HG03432 (cell line): ENCODE results near the gene RABL6.

Source experiments
- ATAC-seq: cut with Tn5 transposase; IDR thresholded peaks from one replicate; pipeline ENCODE4 v1.9.1; 2021; ENCODE audit warnings: mild to moderate bottlenecking, moderate library complexity; ENCODE audit not compliant: unreplicated experiment

RABL6 gene

GRCh38 chr9:136844761-136845464, 37.2 kb downstream of the RABL6 start:
- ATAC-seq: no peak

DNA sequence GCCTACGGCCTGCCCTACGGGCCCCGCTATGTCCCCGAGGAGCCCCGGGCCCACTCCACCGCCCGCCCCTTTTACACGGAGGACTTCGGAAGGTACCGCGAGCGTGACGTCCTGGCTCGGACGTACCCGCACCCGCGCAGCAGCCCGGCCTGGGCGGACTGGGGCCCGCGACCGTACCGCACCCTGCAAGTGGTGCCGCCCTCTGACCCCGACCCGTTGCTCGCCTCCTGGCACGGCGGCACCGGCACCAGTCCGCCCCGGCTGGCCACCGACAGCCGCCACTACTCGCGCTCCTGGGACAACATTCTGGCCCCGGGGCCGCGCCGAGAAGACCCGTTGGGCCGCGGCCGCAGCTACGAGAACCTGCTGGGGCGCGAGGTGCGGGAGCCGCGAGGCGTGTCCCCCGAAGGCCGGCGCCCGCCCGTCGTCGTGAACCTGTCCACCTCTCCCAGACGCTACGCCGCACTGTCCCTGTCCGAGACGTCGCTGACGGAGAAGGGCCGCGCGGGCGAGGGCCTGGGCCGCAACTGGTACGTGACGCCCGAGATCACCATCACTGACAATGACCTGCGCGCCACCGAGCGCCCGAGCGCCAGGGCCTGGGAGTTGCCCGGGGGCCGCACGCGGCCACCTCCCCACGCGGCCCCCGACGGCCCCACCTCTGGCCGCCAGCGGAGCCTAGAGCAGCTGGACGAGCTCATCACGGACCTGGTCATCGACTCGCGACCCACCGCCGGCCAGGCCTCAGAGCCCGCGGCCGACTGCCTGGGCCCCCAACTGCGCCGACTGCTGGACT, 37.9 kb downstream of the RABL6 start:
- no peak for ATAC-seq

- no peak for ATAC-seq
Measured at GRCh38 chr9:136846376-136847087, 38.8 kb downstream of the RABL6 start.

GRCh38 chr9:136847088-136847825, 39.5 kb downstream of the RABL6 start:
- ATAC-seq: no peak

DNA sequence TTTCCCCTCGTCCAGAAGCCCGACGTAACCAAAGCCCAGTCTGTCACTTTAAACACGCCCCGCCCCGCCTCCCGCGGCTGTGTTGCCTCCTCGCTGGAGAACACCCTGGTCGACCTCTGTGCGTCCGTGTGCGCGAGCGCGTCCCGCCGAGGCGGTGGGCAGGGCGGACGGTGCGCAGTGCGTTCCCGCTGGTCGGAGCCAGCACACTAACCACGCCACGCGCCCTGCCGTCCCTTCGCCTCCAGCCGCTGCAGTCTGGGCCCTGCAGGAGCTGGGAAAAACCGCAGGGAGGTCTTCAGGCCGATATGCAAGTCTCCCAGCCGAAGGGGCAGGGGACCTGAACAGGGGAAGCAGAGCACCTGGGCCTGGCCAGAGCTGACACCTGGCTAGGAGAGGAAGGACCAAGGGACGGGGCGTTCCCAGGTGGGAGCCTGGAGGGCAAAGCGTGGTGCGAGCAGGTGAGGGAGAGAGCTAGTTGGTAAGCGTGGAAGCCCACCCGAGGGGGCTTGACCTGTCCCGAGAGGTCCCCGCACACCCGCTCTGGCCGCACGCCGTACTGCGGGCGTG, 40.2 kb downstream of the RABL6 start:
- no peak for ATAC-seq

GRCh38 chr9:136848393-136849037, 40.8 kb downstream of the RABL6 start:
- ATAC-seq: no peak

- ATAC-seq: peak; percentile 75
Measured at GRCh38 chr9:136849038-136849959, 41.6 kb downstream of the RABL6 start, which contains the start of gene PHPT1. Gene PHPT1, plus strand, starts transcription at chr9:136849409. Its CDS starts 22 bp downstream, at chr9:136849431.

- ATAC-seq: no peak
Measured at GRCh38 chr9:136849960-136850865, 42.5 kb downstream of the RABL6 start.

DNA sequence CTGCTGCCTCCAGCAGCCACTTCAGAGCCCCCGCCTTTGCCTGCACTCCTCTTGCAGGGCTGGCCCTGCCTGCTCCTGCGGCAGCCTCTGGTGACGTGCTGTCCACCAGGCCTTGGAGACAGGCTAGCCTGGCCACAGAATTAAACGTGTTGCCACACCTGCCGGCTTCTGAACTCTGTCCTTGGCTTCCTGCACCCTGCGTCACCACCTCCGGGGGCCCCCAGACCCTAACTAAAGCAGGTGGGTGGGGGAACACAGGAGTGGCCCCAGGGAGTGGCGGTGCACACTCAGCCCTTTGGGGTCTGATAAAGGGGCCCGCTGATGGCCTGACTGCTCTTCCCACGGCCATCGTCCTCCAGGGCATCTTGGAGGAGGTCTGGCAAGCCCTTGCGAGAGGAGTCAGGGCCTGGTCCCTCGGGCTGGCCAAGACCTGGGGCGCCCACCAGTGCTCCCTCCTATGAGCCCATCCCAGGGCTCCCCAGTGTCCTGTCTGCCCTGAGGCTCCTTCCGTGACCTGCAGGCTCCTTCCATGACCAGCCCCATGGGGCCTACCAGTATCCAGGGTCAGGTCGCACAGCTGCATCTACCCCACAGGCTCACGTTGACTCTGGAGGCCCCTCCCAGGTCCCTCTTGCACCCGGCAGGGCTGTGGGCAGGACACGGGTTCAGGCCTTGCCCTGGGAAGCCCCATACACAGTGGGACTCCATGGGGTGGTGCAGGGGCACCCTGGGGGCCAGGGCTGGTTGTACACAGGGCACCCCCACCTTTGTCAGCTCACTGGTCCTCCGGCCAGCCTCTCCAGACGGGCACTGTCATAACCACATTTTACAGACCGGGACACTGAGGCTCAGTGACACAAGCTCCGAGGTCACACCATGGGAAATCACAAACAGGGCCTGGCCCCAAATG, 43.4 kb downstream of the RABL6 start:
- ATAC-seq: no peak

DNA sequence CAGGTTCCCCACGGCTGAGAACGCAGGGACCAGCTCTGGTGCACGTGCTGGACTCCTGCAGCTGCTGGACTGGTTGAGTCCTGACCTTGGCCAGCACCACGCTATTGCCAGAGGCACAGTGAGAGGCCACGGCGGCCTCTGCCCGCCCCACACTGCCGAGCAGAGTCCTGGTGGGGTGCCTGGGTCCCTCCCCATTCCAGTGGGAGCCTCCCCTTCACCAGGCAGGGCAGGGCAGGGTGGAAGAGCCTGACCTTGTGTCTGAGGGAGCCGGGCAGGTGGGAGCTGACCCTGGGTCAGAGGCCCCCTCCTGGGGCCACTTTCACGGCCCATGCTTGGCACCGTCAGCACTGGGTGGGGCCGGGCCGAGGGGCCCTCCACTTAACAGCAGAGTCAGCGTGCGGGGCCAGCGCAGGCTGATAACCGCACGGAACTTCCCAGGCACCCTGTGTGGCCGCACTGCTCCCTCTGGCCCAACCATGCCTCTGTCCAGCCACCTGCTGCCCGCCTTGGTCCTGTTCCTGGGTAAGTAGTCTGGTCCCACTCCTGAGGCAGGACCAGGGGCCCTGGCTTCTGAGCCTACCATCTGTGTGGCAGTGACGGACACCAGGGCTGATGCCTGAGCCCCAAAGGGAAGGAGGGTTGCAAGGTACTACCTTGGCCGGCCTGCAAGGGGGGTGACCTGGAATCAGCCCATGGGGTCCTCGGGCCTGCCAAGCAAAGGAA, 44.4 kb downstream of the RABL6 start, which contains the start of gene MAMDC4:
TSS of gene MAMDC4 (plus strand) at position 406 of the 723 bp plus-strand sequence. CDS start at position 477, 71 bp downstream.
- no peak for ATAC-seq

DNA sequence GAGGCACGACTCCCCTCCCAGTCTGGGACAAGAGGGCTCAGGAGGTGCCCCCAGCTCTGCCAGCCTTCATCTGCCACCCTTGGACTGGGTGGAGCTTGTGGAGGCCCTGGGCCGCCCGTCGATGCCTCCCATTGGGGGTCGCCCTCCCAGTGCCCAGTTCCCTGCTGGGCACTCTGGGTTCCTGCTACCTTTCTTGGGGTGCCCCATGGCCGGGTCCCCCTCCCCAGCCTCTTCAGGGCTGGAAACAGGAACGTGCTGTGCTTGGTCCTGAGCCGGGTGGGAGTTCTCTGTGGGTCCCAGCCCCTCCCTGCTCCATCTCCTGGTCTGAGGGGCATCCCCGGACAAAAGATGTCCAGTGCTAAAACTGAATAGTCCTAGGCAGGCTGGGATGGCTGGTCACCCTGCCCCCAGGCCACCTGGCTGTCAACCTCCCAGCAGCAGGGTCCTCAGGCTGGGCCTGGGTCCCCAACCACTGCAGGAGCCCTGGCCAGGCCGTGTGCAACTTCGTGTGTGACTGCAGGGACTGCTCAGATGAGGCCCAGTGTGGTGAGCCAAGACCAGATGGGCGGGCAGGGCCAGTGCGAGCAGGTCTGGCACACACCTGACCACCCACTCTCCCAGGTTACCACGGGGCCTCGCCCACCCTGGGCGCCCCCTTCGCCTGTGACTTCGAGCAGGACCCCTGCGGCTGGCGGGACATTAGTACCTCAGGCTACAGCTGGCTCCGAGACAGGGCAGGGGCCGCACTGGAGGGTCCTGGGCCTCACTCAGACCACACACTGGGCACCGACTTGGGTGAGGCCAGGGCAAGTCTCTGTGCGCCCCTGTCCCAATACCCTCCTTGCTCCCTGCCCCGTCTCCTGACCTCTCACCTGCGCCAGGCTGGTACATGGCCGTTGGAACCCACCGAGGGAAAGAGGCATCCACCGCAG, 45.2 kb downstream of the RABL6 start:
- no peak for ATAC-seq

DNA sequence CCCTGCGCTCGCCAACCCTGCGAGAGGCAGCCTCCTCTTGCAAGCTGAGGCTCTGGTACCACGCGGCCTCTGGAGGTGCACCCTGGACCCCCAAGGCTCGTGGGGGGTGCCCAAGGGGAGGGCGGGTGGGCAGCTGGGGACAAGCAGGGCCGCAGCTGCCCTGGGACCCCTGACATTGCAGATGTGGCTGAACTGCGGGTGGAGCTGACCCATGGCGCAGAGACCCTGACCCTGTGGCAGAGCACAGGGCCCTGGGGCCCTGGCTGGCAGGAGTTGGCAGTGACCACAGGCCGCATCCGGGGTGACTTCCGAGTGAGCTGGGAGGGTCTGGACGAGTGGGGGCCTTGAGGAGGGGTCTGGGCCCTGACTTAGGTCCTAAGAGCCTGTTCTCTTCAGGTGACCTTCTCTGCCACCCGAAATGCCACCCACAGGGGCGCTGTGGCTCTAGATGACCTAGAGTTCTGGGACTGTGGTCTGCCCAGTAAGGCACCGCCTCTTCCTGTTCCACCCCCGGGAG, 45.9 kb downstream of the RABL6 start:
- no peak for ATAC-seq

DNA sequence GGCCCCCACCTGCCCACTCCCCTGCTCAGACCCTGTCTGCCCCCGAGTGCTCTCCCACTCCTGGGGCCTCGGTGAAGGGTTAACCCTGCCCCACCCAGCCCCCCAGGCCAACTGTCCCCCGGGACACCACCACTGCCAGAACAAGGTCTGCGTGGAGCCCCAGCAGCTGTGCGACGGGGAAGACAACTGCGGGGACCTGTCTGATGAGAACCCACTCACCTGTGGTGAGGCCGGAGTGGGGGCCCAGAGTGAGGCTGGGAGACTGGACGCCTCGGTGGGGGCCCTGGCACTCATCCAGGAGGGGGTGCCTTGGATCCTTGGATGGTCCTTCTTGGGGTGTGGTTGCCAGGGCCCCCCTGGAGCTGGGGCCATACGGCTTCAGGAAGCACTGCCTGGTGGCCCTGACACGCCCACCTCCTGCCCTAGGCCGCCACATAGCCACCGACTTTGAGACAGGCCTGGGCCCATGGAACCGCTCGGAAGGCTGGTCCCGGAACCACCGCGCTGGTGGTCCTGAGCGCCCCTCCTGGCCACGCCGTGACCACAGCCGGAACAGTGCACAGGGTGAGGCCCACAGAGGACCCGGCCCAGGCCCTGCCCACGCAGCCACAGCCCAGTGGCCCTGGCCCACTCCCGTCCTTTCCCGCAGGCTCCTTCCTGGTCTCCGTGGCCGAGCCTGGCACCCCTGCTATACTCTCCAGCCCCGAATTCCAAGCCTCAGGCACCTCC, 46.5 kb downstream of the RABL6 start:
- no peak for ATAC-seq

GRCh38 chr9:136854842-136855460, 47.2 kb downstream of the RABL6 start:
- ATAC-seq: no peak
